ENCODE results near the gene PIEZO1.
"Not testable (repeated sequence)": the region's sequence is repeated elsewhere in the genome, so short reads cannot be mapped to it uniquely, and the experiment has no call there.

The PIEZO1 gene

DNA sequence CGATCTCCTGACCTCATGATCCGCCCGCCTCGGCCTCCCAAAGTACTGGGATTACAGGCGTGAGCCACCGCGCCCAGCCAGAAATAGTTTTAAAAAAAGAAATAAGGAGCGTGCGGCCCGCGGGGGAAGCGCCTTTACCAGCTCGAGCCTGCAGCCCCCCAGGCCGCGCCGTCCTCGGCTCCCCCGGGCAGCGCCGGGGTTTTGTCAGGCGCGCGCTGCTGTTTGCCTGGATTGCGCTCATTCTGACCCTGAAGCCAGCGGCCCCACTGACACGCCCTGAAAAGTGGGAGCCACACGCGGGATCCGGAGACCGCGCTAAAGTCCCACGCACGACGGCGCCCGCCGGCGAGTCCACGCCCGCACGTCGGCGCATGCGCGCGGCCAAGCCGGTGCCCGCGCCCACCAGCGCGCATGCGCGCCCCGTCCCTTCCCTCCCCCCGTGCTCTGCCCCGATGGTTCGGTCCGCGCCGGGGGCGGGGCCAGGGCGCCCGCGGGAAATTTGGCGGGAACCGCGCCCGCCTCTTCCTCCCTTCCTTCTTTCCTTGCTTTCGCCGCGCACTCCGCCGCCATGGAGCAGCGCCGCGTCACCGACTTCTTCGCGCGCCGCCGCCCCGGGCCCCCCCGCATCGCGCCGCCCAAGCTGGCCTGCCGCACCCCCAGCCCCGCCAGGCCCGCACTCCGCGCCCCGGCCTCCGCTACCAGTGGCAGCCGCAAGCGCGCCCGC, 18.4 kb upstream of the PIEZO1 start, which contains the start of gene CDT1:
Gene CDT1 (plus strand): TSS at position 526 of the 724 bp plus-strand sequence. CDS start 43 bp downstream, at position 569.
- peak; percentile 76 to 82 for DNase-seq (ENCODE audit: low read depth in 2 of 2)

DNA sequence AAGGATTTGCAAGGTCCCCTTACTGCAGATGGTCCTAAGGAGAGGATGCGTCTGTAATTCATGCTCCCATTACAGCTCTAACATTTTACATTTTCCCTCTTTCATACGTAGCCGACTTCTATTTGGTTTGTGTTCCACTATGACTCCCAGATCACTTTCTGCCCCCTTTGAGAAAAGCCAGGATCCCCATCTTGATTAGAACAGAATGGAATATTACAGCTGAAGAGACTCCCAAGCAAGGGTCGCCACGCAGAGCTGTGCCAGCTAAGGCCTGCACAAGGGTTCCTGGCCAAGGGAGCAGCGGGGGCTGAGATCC, 15.2 kb upstream of the PIEZO1 start:
- DNase-seq (ENCODE audit: low read depth in 2 of 2) = no peak

DNA sequence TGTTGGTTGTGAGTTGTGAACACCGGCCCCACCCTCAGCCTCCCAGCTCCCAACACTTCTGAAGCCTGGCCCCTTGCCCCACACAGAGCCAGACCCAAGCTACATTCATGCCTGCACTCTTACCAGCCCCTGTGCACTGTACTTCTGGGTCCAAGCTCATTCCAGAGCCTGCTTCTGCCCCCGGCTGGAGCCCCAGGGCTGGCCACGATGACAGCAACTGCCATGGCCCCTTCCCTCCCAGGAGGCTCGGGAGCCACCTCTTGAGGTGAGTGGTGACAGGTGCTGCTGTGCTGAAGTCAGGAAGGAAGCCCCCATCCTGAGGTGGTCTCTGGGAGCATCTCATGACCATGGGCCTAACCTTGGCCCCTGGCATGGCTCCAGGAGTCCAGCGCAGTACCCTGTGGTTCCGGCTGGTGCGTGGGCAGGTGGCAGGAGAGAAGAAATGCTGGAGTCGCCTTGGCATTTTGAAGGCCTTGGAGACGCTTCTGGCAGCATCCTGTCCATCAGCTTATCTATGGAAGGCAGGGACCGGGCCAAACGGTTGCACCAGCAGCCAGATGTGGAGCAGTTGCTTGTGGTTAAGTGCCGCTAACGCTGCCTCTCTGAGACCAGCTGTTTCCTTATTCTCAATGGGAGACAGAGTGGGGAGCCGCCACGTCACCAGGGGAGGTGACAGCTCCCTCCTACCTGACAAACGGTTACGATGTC, 14.7 kb upstream of the PIEZO1 start:
- DNase-seq (ENCODE audit: low read depth in 2 of 2) = no peak

DNA sequence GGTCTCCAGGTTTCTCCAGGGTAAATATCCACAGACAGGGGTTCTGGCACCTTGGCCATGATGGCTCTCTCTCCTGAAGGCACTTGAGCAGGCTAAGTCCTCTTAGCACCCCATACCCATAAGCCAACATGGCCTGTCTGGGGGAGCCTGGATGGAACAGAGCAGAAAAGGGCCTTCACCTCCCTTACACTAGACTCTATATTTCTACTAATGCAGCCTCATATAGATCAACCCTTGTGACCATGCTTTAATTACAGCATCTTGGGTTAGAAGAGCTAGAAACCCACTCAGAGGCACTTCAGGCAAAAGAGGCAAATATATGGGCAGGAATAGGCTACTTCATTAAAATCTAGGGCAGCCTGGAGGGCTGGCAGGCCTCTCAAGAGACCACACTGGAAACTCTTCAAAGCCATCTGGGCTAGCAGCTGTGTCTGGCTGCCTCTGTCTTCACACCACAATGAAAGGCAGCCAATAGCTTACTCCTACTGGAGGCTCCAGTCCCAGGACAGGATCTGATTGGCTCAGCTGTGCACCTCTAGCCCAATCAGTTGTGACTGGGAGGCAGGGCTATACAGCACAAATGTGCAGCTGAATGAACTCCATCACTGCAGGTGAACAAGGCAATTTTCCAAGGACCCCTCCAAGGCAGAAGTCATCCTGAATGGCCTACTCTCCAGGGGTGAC, 13.9 kb upstream of the PIEZO1 start:
- DNase-seq (ENCODE audit: low read depth in 2 of 2) = no peak

DNA sequence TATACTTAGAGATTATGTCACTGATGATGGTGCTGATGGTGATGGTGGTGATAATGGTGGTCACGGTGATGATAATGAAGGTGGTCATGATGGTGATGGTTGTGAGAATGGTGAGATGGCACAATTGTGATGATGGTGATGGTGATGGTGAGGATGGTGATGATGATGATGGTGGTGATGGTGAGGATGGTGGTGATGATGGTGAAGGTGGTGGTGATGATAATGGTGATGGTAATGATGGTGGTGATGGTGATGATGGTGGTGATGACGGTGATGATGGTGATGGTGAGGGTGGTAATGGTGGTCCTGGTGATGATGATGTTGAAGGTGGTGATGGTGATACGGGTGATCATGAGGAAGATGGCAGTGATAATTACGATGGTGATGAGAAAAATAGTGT, 13.1 kb upstream of the PIEZO1 start:
- no peak for DNase-seq (ENCODE audit: low read depth in 2 of 2)

DNA sequence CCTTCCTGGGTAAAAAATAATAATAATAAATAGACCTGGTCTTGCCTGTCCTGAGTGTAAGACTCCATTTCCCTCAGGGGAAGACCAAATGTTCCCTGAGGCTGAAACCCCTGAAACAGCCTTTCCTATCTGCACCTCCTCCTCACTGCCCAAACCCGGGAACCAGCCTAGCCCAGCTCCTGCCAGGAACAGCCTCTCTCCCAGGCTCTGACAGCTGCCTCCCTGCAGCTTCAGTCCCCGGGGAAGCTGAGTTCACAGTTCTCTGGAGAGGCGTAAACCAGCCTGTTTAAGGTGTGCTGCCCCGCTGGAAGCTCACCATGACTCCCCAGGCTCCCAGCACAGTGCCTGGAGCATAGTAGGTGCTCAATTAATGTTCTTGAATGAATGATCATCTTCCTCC, 11.3 kb upstream of the PIEZO1 start:
- DNase-seq (ENCODE audit: low read depth in 2 of 2) = no peak

DNA sequence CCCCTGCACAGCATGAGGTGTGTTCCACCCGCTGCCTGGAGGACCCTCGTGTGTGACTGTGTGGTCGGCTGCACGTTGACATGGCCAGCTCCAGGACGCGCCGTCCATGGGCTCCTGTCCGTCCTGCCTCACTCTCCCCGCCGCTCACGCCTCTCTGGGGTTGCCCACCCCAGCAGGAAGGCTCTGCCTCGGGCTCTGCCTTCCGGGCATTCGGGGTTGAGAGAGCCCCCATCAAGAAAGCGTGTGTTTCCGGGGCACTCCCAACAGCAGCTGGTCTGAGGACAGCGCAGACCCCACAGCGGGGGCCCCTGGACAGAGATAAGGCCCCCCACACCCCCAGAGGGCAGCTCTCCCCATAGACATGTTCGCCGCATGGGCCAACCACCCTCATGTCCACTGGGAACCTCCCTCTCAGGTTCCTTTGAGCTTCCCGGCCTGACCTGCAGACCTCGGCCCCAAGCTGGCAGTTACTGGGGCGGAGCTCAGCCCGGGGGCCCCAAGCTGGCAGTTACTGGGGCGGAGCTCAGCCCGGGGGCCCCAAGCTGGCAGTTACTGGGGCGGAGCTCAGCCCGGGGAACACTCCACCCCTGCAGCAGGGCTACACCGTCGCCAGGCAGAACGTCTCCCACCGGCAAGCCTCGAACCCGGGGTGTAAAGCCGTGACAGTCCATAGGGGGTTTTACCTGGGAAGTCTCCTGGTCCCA, 8.4 kb upstream of the PIEZO1 start:
- DNase-seq (ENCODE audit: low read depth in 2 of 2) = no peak

DNA sequence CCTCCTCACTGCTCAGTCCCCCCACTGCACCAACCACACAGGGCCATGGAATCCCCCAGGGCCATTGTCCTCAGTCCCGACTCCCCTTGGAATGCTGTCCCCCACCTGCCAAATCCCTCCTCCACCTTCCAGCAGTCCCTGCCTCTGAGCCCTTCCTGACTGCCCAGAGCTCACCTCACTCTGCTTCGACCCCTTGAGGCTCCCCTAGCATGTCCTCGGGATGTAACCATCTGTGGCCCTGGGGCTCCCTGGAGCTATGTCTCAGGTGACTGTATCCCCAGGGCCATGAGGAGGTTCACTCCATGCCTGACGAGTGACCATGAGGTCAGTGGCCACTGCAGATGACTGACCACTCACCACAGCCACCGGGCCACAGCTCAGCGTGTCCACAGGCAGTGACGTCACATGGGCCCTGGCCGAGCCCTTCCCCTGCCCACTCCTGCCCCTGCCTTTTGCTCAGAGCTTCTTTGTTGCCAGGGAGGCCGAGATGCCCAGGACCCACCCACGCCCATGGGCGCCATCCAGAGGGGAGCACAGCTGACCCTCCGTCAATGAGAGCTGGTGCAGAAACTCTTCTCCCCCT, 7.7 kb upstream of the PIEZO1 start:
- no peak for DNase-seq (ENCODE audit: low read depth in 2 of 2)

DNA sequence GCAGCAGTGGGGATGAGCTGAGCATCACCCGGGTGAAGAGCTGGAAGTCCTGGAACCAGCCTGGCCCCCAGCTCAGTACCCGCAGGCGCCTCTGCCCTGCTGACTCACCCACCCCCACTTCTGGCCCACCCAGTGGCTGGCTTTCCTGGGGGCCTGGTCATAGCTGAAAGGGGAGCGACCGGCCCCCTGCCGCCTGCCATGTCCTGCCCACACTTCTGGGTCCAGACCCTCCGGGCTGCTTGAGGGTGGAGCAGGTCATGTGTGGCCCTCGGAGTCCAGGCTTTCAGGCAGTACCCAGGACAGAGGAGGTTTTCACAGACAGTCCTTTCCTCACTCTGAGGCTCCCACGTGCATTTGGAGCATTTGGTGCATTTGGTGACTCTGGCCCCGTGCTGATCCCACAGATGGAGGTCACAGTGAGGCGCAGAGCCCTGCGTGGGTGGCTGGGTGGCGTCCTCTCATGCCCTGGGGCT, 7.1 kb upstream of the PIEZO1 start:
- no peak for DNase-seq (ENCODE audit: low read depth in 2 of 2)

DNA sequence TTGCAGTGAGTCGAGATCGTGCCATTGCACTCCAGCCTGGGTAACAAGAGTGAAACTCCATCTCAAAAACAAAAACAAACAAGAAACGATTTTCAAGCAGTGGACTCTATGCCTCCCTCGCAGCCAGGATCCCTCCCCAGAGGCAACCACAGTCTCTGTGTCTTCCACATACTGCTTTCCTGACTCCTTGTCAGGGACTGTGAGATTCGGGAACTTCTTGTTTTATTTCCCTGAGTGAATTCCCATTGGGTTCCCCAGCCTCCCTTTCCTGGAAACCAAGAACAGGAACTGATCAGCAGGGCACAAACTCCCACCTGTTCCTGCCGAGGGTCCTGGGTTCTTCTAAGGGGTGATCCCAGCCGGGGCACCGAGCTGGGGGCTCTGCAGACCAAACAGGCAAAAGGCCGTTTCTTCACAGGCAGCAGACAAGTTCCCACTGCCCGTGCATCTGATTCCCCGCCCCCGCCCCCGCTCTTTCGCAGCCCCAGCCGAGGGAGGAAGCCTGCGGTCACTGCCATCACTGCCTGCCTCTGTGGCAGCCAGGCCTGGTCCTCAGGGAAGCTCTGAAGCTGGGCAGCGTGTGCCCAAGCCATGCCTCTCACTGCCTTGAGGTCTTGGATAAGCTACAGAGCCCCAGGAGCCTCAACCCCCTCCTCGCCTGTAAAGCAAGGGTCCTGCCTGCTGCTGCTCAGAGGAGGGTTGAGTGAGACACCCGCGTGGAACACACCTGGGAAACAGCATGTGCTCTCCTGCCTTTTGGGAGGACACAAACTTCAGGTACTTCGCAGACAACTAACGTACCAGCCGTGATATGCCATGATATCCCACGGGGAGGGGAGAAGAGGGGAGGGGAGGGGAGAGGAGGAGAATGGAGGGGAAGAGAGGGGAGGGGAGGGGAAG, 5.5 kb upstream of the PIEZO1 start:
- DNase-seq (ENCODE audit: low read depth in 2 of 2) = peak in 1 of 2 donors; percentile 66

DNA sequence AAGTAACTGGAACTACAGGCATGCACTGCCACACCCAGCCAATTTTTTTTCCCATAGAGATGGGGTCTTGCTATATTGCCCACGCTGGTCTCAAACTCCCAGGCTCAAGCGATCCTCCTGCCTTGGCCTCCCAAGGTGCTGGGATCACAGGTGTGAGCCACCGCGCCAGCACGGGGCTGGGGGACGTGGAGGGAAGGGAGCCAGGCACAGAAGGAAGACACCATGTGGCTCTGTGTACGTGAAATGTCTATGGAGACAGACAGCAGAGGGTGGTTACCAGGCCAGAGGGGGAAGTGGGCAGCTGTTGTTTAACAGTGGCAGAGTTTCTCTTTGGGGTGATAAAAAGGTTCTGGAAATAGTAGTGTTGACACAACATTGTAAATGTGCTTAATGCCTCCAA, 4.6 kb upstream of the PIEZO1 start:
- DNase-seq (ENCODE audit: low read depth in 2 of 2) = no peak

DNA sequence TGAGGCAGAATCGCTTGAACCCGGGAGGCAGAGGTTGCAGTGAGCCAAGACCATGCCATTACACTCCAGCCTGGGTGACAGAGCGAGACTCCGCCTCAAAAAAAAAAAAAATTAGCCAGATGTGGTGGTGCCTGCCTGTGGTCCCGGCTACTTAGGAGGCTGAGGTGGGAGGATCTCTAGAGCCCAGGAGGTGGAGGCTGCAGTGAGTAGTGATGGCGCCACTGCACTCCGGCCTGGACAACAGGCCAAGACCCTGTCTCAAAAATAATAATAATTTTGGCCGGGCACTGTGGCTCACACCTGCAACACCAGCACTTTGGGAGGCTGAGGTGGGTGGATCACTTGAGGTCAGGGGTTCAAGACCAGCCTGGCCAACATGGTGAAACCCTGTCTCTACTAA, 3.7 kb upstream of the PIEZO1 start:
- not testable (repeated sequence) for DNase-seq (ENCODE audit: low read depth in 2 of 2)

DNA sequence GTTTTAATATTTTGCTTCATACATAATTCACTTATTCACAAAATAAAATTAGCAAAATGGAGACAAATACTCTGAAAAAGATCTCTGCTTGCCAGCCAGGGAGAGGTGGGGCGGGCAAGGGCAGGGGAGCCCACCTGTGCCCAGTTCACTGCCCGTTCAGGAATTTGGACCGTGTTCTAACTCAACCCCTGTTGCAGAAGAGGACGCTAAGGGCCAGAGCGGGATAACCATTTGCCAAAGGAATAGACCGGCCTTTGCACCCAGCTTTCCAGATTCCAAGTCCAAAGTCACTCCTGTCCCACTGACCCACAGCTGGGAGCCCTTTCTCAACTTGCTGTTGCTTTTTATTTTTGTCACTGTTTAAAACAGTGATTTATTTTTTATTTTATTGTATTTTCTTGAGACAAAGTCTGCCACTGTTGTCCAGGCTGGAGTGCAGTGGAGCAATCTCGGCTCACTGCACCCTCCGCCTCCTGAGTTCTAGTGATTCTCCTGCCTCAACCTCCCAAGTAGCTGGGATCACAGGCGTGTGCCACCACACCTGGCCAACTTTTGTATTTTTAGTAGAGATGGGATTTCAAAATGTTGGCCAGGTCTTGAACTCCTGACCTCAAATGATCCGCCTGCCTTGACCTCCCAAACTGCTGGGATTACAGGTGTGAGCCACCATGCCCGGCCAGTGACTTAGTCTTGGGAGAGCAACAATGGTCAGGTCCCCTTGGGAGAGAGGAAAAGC, 2.7 kb upstream of the PIEZO1 start:
- no peak for DNase-seq (ENCODE audit: low read depth in 2 of 2)

DNA sequence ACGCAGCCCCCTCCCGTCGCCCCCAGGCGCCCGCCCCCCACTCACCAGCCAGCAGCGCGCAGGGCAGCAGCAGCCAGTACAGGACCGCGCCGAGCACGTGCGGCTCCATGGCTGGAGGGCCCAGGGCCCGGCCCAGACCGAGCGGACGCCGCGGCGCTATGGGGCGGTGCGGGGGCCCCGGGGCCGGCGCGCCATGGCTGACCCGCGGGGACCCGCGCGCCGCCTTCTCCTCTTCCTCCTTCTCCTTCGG, 239 bp downstream of the PIEZO1 start:
- DNase-seq (ENCODE audit: low read depth in 2 of 2) = no peak

DNA sequence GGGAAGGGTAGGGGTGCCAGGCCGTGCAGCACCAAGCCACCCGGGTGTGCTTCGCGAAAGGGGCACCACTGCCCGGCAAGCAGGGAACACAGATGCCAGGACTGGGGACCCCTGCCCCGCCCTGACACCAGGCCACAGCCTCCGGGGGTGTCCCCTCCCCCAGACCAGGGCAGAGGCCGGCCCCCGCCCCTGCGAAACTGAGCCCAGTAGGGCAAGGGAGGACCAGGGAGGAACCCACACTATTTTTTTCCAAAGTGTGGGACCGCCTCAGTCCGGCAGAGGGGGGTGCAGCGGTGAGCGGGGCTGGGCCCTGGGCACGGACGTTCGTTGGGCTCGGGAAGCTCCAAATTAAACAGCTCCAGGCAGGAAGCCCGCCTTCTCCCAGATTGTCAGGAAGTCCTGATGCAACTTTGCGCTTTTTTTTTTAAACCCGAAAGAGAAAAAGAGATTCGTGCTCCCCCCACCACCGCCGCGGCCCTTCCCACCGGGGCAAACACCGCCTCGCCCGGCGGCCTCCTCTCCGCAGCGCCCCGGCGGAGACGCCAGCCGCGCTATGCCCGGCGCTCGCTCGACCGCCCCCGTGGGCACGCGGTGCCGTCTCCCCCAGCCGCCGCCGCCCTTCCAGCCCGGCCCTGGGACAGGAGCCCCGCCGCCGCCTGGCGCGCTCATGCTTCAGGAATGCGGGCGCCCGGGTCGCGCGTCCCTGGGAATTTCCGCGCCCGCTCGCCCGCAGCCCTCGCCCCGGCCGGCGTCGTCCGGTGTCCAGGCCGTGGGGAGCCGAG, 755 bp downstream of the PIEZO1 start:
- DNase-seq (ENCODE audit: low read depth in 2 of 2) = no peak

DNA sequence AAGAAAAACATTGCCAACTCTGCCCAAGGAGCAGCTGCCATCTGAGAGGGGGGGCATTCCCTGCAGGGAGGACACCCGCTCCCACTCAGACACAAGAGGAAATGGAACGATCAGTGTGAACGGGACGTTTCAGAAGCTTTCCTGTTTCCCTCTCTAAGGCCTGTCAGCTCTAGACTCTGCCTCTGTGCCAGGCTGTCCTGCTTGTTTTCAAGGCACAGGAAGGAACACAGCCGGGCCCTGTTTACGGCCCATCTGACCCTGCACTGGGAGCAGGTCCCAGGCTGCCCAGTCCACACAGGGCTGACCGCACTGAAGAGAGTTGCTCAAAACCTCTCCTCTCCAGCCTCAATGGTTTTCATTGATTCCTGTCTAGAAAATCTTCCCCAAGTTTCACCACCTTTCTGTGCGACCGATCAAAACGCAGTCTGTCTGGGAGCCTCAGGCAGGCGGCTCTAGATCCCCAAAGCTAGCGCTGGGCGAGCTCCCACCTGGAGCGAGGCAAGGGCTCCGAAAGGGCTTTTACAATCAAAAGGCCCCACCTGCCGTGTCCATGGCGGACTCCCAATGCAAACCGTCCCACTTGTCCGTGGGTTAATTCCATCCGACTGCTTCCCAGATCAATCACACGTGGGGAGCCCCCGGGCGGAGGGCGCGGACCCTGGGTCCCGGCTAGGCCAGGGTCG, 1.5 kb downstream of the PIEZO1 start:
- no peak for DNase-seq (ENCODE audit: low read depth in 2 of 2)

DNA sequence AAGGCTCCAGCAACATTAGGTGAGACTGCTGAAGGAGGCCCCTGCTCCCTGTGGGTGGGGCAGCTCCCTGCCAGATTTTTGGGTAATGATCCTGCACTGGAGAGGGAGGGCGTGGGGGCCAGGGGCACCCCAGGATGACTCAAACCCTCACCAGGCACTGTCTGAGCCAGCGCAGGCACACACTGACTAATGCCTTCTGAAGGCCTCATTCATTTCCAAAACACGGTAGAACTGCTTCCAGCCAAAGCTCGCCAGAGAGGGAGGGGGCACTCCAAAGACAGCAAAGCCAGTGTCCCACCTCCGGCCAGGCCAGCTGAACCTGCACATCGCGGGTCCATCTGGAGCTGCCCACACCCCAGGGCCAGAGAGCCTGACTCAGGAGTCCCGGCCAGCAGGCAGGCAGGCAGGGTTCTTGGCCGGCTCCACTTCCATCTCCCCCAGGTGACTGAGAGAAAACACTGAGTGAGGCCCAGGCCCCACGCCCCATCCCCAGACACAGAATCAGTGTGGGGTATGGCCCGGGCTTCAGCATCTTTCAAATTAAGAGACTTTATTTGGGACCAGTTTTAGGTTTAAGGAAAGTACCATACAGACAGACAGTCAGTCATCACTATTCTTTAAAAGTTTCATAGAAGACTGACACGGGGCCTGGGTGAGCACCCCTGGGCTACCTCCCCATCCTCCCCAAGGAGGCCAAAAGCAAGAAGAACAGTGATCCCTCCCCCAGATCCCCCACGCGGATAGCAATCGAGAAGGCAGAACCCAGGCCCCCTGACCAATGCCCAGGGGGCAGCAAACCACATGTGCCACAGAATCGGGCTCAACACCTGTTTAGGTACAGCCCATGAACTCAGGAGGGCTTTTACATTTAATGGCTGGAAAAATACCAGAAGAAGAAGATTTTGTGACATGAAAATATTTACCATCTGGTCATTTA, 2.3 kb downstream of the PIEZO1 start:
- peak in 1 of 2 donors; percentile 81 for DNase-seq (ENCODE audit: low read depth in 2 of 2)
